ENCODE measurements around the gene SPI1. TPM values are rescaled to one million over a fixed set of nuclear protein-coding genes. Genes with fewer than 3 reads are reported as not detected.

SPI1 gene
- total RNA-seq, 1 experiment from 2014 or later, result not detected

- H3K79me2 ChIP-seq (ENCODE audit: insufficient read depth, low read length), result no peaks in the 10 kb centered on the region
- H3K27me3 ChIP-seq (ENCODE audit: insufficient read depth, low read length), result no peaks in the 10 kb centered on the region
- no peak overlapping the region for H2AK5ac ChIP-seq (ENCODE audit: insufficient read length, low read length)
- no peak overlapping the region for H3T11ph ChIP-seq (ENCODE audit: low read length)
- H3K4ac ChIP-seq (ENCODE audit: low read depth, low read length), result no peak overlapping the region
- DNase-seq, result no peak
- H3K4me2 ChIP-seq (ENCODE audit: insufficient read depth, insufficient read length, low read length), result no peak overlapping the region
- no peak for TF ChIP-seq CTCF (conservative IDR thresholded peaks at IDR 0.05)
- H3K14ac ChIP-seq (ENCODE audit: insufficient read depth, low read length), result no peak overlapping the region
- Mint-ChIP-seq H3K4me3 (no peak overlapping the region), H3K36me3 (ENCODE audit: insufficient read depth in 1 of 3, low read depth in 3 of 3) (peaks cover 16 to 39% (median 30%) of the 10 kb centered on the region in 3 experiments; a peak in 6 of 7 replicates), H3K4me1 (peaks cover 6 to 12% of the 10 kb centered on the region in 2 experiments; a peak in 3 of 4 replicates), H3K27ac (peak overlapping the region in 2 of 3 experiments; percentile 48 to 85; a peak in 4 of 7 replicates), H3K9me3 (no peaks in the 10 kb centered on the region), H3K27me3 (ENCODE audit: low read depth) (no peaks in the 10 kb centered on the region)
- H2BK120ac ChIP-seq (ENCODE audit: low read depth, low read length, poor library complexity, severe bottlenecking), result no peak overlapping the region
- no peak overlapping the region for H4K91ac ChIP-seq (ENCODE audit: insufficient read length, low read depth, low read length)
- H4K8ac ChIP-seq (replicated peaks; ENCODE audit: insufficient read length, low read depth, low read length), result no peak overlapping the region
- no peak overlapping the region for H2BK15ac ChIP-seq (ENCODE audit: low read depth, low read length)
- no peak overlapping the region for H2BK20ac ChIP-seq (ENCODE audit: low read depth, low read length, poor library complexity, severe bottlenecking)
- no peak overlapping the region for H2BK5ac ChIP-seq (ENCODE audit: insufficient read length, low read length)
- no peak overlapping the region for H3K23ac ChIP-seq (ENCODE audit: insufficient read length, low read depth, low read length)
- no peak overlapping the region for H2BK12ac ChIP-seq (ENCODE audit: insufficient read length, low read depth, low read length)
- H3K79me1 ChIP-seq (ENCODE audit: insufficient read depth, low read depth, low read length, poor library complexity, severe bottlenecking), result no peaks in the 10 kb centered on the region
- H4K20me1 ChIP-seq (ENCODE audit: control insufficient read depth, insufficient read depth, insufficient read length), result no peaks in the 10 kb centered on the region
- no CpG with 5 or more reads among the region's 16 CpGs for WGBS (ENCODE audit: extremely low coverage, insufficient read length, low lambda C conversion rate)
- peaks cover 2% of the 10 kb centered on the region for H3K23me2 ChIP-seq (ENCODE audit: insufficient read length, low read depth, low read length, poor library complexity, severe bottlenecking)
- H3K56ac ChIP-seq (ENCODE audit: insufficient read length, low read depth, low read length), result no peak overlapping the region
- no peak overlapping the region for H3K18ac ChIP-seq (ENCODE audit: insufficient read length, low read depth, low read length)
- no peak overlapping the region for H4K5ac ChIP-seq (ENCODE audit: insufficient read length, low read depth, low read length)
- H3K4me1 ChIP-seq (ENCODE audit: insufficient read depth, low read length), result no peaks in the 10 kb centered on the region
- H3K27ac ChIP-seq (ENCODE audit: insufficient read length, low read depth, low read length), result no peak overlapping the region
- no peak overlapping the region for H2AFZ ChIP-seq (ENCODE audit: low read length)
- no peak overlapping the region for H3K9ac ChIP-seq (ENCODE audit: extremely low read depth, insufficient read length, low read length)
- H3K9me3 ChIP-seq (ENCODE audit: control insufficient read depth, low read depth, low read length), result no peaks in the 10 kb centered on the region
Observed at GRCh38 chr11:47413908-47414684, 35.7 kb upstream of the SPI1 start.
